D341Med (cell line): Measurements from ENCODE around the gene SIK2.

Experiments used
- DNase-seq: peaks from one replicate; pipeline ENCODE4 v3.0.0; 2012; ENCODE audit warnings: low spot score

The SIK2 gene

GRCh38 chr11:111601979-111602864 lies at the start of gene SIK2:
Gene SIK2 (plus strand): TSS chr11:111602449. CDS start chr11:111602564, 115 bp downstream.
- peak; percentile 98 for DNase-seq

- no peak for DNase-seq
Measured at GRCh38 chr11:111554532-111554931, 47.7 kb upstream of the SIK2 start.

- DNase-seq = no peak
Measured at GRCh38 chr11:111555255-111555654, 47.0 kb upstream of the SIK2 start.

- DNase-seq = no peak
Measured at GRCh38 chr11:111557425-111558111, 44.7 kb upstream of the SIK2 start.

- DNase-seq = no peak
Measured at GRCh38 chr11:111559800-111560464, 42.3 kb upstream of the SIK2 start.

GRCh38 chr11:111560800-111561199 lies 41.4 kb upstream of the SIK2 start:
- no peak for DNase-seq

- DNase-seq = no peak
Measured at GRCh38 chr11:111561306-111561705, 40.9 kb upstream of the SIK2 start.

GRCh38 chr11:111561791-111562325 lies 40.4 kb upstream of the SIK2 start:
- DNase-seq = no peak

- DNase-seq = no peak
Measured at GRCh38 chr11:111562692-111563389, 39.4 kb upstream of the SIK2 start.

GRCh38 chr11:111565114-111565720 lies 37.0 kb upstream of the SIK2 start:
- DNase-seq = peak; percentile 67

GRCh38 chr11:111566324-111566723 lies 35.9 kb upstream of the SIK2 start:
- DNase-seq = no peak

GRCh38 chr11:111569476-111569875 lies 32.8 kb upstream of the SIK2 start:
- DNase-seq = no peak

- DNase-seq = no peak
Measured at GRCh38 chr11:111570796-111571195, 31.5 kb upstream of the SIK2 start.

- DNase-seq = no peak
Measured at GRCh38 chr11:111571829-111572501, 30.3 kb upstream of the SIK2 start.

- DNase-seq = no peak
Measured at GRCh38 chr11:111572581-111572980, 29.7 kb upstream of the SIK2 start.

- DNase-seq = no peak
Measured at GRCh38 chr11:111573821-111574249, 28.4 kb upstream of the SIK2 start.

GRCh38 chr11:111574373-111575225 lies 27.6 kb upstream of the SIK2 start:
- no peak for DNase-seq

GRCh38 chr11:111575740-111576139 lies 26.5 kb upstream of the SIK2 start:
- DNase-seq = no peak

GRCh38 chr11:111577821-111578220 lies 24.4 kb upstream of the SIK2 start:
- no peak for DNase-seq

- DNase-seq = no peak
Measured at GRCh38 chr11:111581341-111581740, 20.9 kb upstream of the SIK2 start.
